HG03064 (cell line): ENCODE results near the gene IDNK.

Experiments used
- ATAC-seq: cut with Tn5 transposase; IDR thresholded peaks from one replicate; pipeline ENCODE4 v1.9.1; 2021; ENCODE audit warnings: low read depth; ENCODE audit not compliant: unreplicated experiment

IDNK gene

GRCh38 chr9:83681490-83681889 is 58.5 kb downstream of the IDNK start:
- no peak for ATAC-seq

- ATAC-seq: no peak
Observed at GRCh38 chr9:83688921-83689320, 66.0 kb downstream of the IDNK start.

DNA sequence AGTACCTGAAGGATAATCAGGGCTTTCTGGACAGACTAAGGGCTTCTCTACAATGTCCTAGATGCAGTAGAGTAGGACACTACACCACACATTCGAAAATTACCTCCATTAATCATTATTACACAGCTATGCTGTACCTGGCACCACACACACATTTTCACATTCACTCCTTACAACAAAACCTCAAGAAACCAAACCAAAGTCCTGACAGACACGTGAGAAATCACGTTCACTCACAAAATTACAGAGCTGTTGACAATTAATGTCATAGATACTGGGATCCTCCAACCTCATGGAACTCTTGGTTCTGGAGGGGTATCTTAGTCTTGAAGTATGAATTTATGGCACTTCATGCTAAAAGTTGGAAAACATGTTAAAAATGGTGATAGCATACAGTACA is 68.5 kb downstream of the IDNK start:
- ATAC-seq: no peak
